Nephron (organoid): Measurements from ENCODE around the gene CAMK2D.

ENCODE experiments used
- H3K27ac Mint-ChIP-seq, 3 experiments: 2 replicates each; pipeline ENCODE4 v1.8.0; 2020; ENCODE audit warnings: mixed read lengths in 3 of 3, mild to moderate bottlenecking in 2 of 3, moderate library complexity in 1 of 3
- H3K27me3 Mint-ChIP-seq: 2 replicates; pipeline ENCODE4 v1.8.0; 2021; ENCODE audit warnings: low read depth, mild to moderate bottlenecking, moderate library complexity, mixed read lengths
- H3K36me3 Mint-ChIP-seq: 2 replicates; pipeline ENCODE4 v1.8.0; 2020; ENCODE audit warnings: low read depth, mixed read lengths
- H3K4me1 Mint-ChIP-seq: 2 replicates; pipeline ENCODE4 v1.8.0; 2020; ENCODE audit warnings: mixed read lengths
- H3K4me3 Mint-ChIP-seq, 3 experiments: 2 replicates each; pipeline ENCODE4 v1.8.0; 2020; ENCODE audit warnings: mild to moderate bottlenecking in 3 of 3, mixed read lengths in 3 of 3, moderate library complexity in 2 of 3
- H3K9me3 Mint-ChIP-seq: 2 replicates; pipeline ENCODE4 v1.8.0; 2020; ENCODE audit warnings: mixed read lengths
- CTCF ChIP-seq, 3 experiments: fragments of 200-600 bp; sonication (generic); IDR thresholded peaks; one replicate each; pipeline ENCODE4 v1.5.0; 2021; ENCODE audit warnings: antibody characterized with exemption in 3 of 3; ENCODE audit not compliant: unreplicated experiment in 3 of 3

CAMK2D gene

GRCh38 chr4:113548303-113548702 is 213.2 kb downstream of the CAMK2D start:
- Mint-ChIP-seq H3K27me3 (no peaks in the 10 kb centered on the region), H3K36me3 (peaks cover 14% of the 10 kb centered on the region), H3K4me1 (peaks cover 8% of the 10 kb centered on the region), H3K27ac (peak overlapping the region; percentile 8 to 48 (median 9)), H3K9me3 (no peaks in the 10 kb centered on the region), H3K4me3 (no peak overlapping the region)
- no peak for TF ChIP-seq CTCF (IDR thresholded peaks at IDR 0.05; ENCODE audit: unreplicated experiment in 3 of 3)

DNA sequence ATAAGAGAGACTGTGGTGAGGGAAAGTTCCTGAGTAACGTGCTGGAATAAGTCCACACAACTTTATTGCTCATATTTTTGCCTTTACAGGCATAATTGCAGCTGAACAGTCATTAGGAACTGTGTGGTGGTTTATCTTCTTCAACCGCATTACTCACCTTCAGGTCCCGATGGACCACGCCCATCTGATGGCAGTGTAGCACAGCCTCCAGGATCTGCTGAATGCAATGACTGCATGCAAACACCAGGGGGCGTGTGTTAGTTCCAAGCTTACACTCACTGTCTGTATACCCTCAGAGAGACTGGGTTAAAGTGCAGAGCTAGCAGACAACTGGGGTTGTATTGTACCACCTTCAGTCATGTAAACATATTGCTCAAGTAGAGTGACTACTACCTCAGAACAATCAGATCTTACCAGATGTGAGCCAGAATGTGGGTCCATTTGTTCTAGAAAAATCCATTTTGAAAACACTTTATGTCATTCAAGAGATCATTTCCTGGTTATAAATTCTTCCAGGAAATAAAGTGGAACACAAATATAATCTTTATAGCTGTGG is 214.0 kb downstream of the CAMK2D start:
- peak; percentile 89 to 93 (median 89) for TF ChIP-seq CTCF (IDR thresholded peaks at IDR 0.05; ENCODE audit: unreplicated experiment in 3 of 3)
- peaks cover 14% of the 10 kb centered on the region for H3K36me3 Mint-ChIP-seq
- peaks cover 13% of the 10 kb centered on the region for H3K4me1 Mint-ChIP-seq
- no peaks in the 10 kb centered on the region for H3K9me3 Mint-ChIP-seq
- H3K4me3 Mint-ChIP-seq: no peak overlapping the region
- no peaks in the 10 kb centered on the region for H3K27me3 Mint-ChIP-seq
- H3K27ac Mint-ChIP-seq: peak overlapping the region; percentile 8 to 48 (median 9)

GRCh38 chr4:113541933-113542332 is 219.6 kb downstream of the CAMK2D start:
- Mint-ChIP-seq H3K36me3 (peaks cover 10% of the 10 kb centered on the region), H3K4me3 (no peak overlapping the region), H3K27ac (peak overlapping the region in 1 of 3 experiments; percentile 59), H3K4me1 (peaks cover 42% of the 10 kb centered on the region), H3K9me3 (no peaks in the 10 kb centered on the region), H3K27me3 (no peaks in the 10 kb centered on the region)
- TF ChIP-seq CTCF (IDR thresholded peaks at IDR 0.05; ENCODE audit: unreplicated experiment in 3 of 3): no peak

- Mint-ChIP-seq H3K27me3 (no peaks in the 10 kb centered on the region), H3K27ac (peak overlapping the region; percentile 47 to 91 (median 83)), H3K4me3 (peak overlapping the region in 1 of 3 experiments; percentile 27), H3K4me1 (peaks cover 48% of the 10 kb centered on the region), H3K9me3 (no peaks in the 10 kb centered on the region), H3K36me3 (peaks cover 14% of the 10 kb centered on the region)
- TF ChIP-seq CTCF (IDR thresholded peaks at IDR 0.05; ENCODE audit: unreplicated experiment in 3 of 3): no peak
These were observed 220.7 kb downstream of the CAMK2D start for GRCh38 chr4:113540859-113541258.

DNA sequence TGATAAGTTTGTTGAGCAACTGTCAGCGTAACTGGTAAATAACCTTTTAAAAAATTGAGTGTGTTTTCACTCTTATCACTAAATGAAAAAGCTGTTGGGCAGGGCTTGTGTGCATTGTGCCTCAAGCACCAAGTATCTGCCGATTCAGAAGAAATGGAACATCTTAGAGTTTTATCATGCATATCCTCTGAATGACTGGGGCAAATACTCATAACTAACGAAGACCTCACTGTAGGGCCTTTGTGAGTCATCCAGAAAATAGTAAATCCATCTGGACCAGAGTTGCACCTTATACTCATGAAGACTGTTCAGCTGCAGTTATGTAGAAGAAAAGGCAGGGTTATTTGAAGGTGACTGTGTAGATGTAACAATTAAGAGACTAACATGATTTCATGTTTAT is 222.1 kb downstream of the CAMK2D start:
- Mint-ChIP-seq H3K4me3 (no peak overlapping the region), H3K36me3 (peaks cover 17% of the 10 kb centered on the region), H3K9me3 (no peaks in the 10 kb centered on the region), H3K4me1 (peaks cover 63% of the 10 kb centered on the region), H3K27ac (peak overlapping the region in 2 of 3 experiments; percentile 36 to 83), H3K27me3 (no peaks in the 10 kb centered on the region)
- no peak for TF ChIP-seq CTCF (IDR thresholded peaks at IDR 0.05; ENCODE audit: unreplicated experiment in 3 of 3)

GRCh38 chr4:113537628-113538027 is 223.9 kb downstream of the CAMK2D start:
- Mint-ChIP-seq H3K9me3 (no peaks in the 10 kb centered on the region), H3K36me3 (peaks cover 14% of the 10 kb centered on the region), H3K4me1 (peaks cover 60% of the 10 kb centered on the region), H3K27me3 (no peaks in the 10 kb centered on the region), H3K27ac (peak overlapping the region; percentile 30 to 76 (median 43)), H3K4me3 (no peak overlapping the region)
- TF ChIP-seq CTCF (IDR thresholded peaks at IDR 0.05; ENCODE audit: unreplicated experiment in 3 of 3): no peak
